ENCODE measurements around the gene KSR1. TPM values are rescaled to one million over a fixed set of nuclear protein-coding genes. Genes with fewer than 3 reads are reported as not detected.

The KSR1 gene
- total RNA-seq, 6 experiments from 2014 or later, result 1.9 to 4.9 (median 3.6) TPM

GRCh38 chr17:27457360-27457715 is 1.1 kb downstream of the KSR1 start:
- Mint-ChIP-seq H3K27me3 (ENCODE audit: insufficient read depth) (peaks cover 9% of the 10 kb centered on the region), H3K4me1 (ENCODE audit: low read depth) (peaks cover 17% of the 10 kb centered on the region), H3K36me3 (ENCODE audit: low read depth) (no peaks in the 10 kb centered on the region), H3K9me3 (no peaks in the 10 kb centered on the region), H3K27ac (peak overlapping the region; percentile 52; the same call in 1 of the 2 replicates), H3K4me3 (peak overlapping the region; percentile 87)
- TF ChIP-seq, protein P1, sequence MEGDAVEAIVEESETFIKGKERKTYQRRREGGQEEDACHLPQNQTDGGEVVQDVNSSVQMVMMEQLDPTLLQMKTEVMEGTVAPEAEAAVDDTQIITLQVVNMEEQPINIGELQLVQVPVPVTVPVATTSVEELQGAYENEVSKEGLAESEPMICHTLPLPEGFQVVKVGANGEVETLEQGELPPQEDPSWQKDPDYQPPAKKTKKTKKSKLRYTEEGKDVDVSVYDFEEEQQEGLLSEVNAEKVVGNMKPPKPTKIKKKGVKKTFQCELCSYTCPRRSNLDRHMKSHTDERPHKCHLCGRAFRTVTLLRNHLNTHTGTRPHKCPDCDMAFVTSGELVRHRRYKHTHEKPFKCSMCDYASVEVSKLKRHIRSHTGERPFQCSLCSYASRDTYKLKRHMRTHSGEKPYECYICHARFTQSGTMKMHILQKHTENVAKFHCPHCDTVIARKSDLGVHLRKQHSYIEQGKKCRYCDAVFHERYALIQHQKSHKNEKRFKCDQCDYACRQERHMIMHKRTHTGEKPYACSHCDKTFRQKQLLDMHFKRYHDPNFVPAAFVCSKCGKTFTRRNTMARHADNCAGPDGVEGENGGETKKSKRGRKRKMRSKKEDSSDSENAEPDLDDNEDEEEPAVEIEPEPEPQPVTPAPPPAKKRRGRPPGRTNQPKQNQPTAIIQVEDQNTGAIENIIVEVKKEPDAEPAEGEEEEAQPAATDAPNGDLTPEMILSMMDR (IDR thresholded peaks at IDR 0.05), result no peak
- no peak for DNase-seq

GRCh38 chr17:27457731-27458523 is 1.7 kb downstream of the KSR1 start:
- Mint-ChIP-seq H3K36me3 (ENCODE audit: low read depth) (no peaks in the 10 kb centered on the region), H3K27ac (no peak overlapping the region), H3K4me3 (peak overlapping the region; percentile 87), H3K9me3 (no peaks in the 10 kb centered on the region), H3K27me3 (ENCODE audit: insufficient read depth) (peaks cover 9% of the 10 kb centered on the region), H3K4me1 (ENCODE audit: low read depth) (peaks cover 17% of the 10 kb centered on the region)
- TF ChIP-seq, protein P1 (IDR thresholded peaks at IDR 0.05), result no peak
- DNase-seq, result no peak

DNA sequence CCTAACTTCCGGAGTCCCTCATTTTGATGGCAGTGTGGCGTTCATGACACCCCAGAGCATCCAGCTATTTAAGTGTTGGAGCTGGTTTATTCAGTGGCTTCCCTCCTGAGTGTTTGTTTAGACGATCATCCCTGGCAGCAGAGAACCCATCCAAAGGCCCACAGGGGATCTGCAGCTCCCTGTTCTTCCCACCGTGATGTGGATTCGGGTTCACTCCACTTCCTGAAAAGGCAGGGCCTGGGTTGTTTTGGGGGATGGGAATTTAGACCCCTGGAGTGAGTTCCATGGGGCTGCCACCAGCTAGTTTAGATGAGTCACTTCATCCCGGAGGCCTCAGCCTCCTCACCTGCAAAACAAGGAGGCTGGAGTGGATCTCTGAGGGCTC is 2.3 kb downstream of the KSR1 start:
- TF ChIP-seq, protein P1 (IDR thresholded peaks at IDR 0.05), result no peak
- H3K27ac Mint-ChIP-seq, result no peak overlapping the region
- 0 out of 2 replicates have a peak overlapping the region, but pooled peaks have one; percentile 24 for H3K4me3 Mint-ChIP-seq
- no peaks in the 10 kb centered on the region for H3K36me3 Mint-ChIP-seq (ENCODE audit: low read depth)
- peaks cover 17% of the 10 kb centered on the region for H3K4me1 Mint-ChIP-seq (ENCODE audit: low read depth)
- DNase-seq, result no peak
- no peaks in the 10 kb centered on the region for H3K9me3 Mint-ChIP-seq
- peaks cover 9% of the 10 kb centered on the region for H3K27me3 Mint-ChIP-seq (ENCODE audit: insufficient read depth)

DNA sequence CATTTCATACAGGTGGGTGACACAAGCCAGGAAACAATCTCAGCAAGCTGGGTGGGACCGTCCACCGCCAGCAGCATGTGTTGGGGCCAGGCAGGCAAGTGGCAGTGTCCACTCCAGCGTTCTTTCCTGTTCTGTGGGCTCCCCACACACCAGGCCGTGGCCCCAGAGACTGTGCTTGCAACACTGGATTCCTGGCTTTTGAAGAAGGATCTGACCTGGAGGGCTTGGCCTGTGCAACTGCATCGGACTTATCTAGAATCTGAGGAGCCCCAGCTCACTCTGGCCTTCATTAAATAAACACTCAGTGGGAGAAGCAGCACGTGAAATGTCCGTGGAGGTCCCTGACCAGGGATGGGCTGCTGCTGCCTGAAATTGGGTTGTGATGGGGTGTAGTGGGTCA is 3.2 kb downstream of the KSR1 start:
- no peaks in the 10 kb centered on the region for H3K9me3 Mint-ChIP-seq
- TF ChIP-seq, protein P1 (IDR thresholded peaks at IDR 0.05), result no peak
- DNase-seq, result no peak
- H3K27me3 Mint-ChIP-seq (ENCODE audit: insufficient read depth), result peaks cover 9% of the 10 kb centered on the region
- peaks cover 17% of the 10 kb centered on the region for H3K4me1 Mint-ChIP-seq (ENCODE audit: low read depth)
- no peak overlapping the region for H3K4me3 Mint-ChIP-seq
- no peak overlapping the region for H3K27ac Mint-ChIP-seq
- H3K36me3 Mint-ChIP-seq (ENCODE audit: low read depth), result no peaks in the 10 kb centered on the region

- Mint-ChIP-seq H3K27ac (no peak overlapping the region), H3K36me3 (ENCODE audit: low read depth) (no peaks in the 10 kb centered on the region), H3K27me3 (ENCODE audit: insufficient read depth) (peaks cover 5% of the 10 kb centered on the region), H3K9me3 (no peaks in the 10 kb centered on the region), H3K4me1 (ENCODE audit: low read depth) (peaks cover 17% of the 10 kb centered on the region), H3K4me3 (no peak overlapping the region)
- TF ChIP-seq, protein P1 (IDR thresholded peaks at IDR 0.05), result no peak
- no peak for DNase-seq
Observed at GRCh38 chr17:27460196-27460725, 4.0 kb downstream of the KSR1 start.
